Endothelial cell of umbilical vein (primary cell): ENCODE data around the gene GNAO1.

Experiments
- CTCF ChIP-seq, 2 donors: IDR thresholded peaks; 1 replicate in 1 of 2; 2 replicates in 1 of 2; pipeline ENCODE4 v1.5.1; 2011; ENCODE audit warnings: low read length in 2 of 2, mild to moderate bottlenecking in 2 of 2, moderate library complexity in 2 of 2, control low read depth in 1 of 2, inconsistent platforms in 1 of 2, low read depth in 1 of 2; ENCODE audit not compliant: insufficient read depth in 1 of 2; ENCODE audit errors: extremely low read depth in 1 of 2
- EZH2 ChIP-seq: IDR thresholded peaks from 2 replicates; pipeline ENCODE4 v1.6.1; 2012; ENCODE audit warnings: borderline replicate concordance, low read depth, mild to moderate bottlenecking, moderate library complexity, low read length, inconsistent platforms; ENCODE audit not compliant: severe bottlenecking
- FOS ChIP-seq: IDR thresholded peaks from 2 replicates; pipeline ENCODE4 v1.6.1; 2011; ENCODE audit warnings: mild to moderate bottlenecking, low read length, moderate library complexity, borderline replicate concordance; ENCODE audit not compliant: insufficient read depth
- JUN ChIP-seq: IDR thresholded peaks from 2 replicates; pipeline ENCODE4 v1.6.1; 2011; ENCODE audit warnings: borderline replicate concordance, low read depth; ENCODE audit not compliant: insufficient read length, insufficient read depth
- MAX ChIP-seq: IDR thresholded peaks from 2 replicates; pipeline ENCODE4 v1.6.1; 2011; ENCODE audit not compliant: insufficient read depth, insufficient read length
- MYC ChIP-seq: IDR thresholded peaks from one replicate; pipeline ENCODE4 v1.6.1; 2011; ENCODE audit warnings: mild to moderate bottlenecking, low read depth, low read length
- POLR2A ChIP-seq: IDR thresholded peaks from 2 replicates; pipeline ENCODE4 v1.6.1; 2012; ENCODE audit warnings: low read depth, mild to moderate bottlenecking, control low read depth, low read length
- POLR2AphosphoS5 ChIP-seq: IDR thresholded peaks from 2 replicates; pipeline ENCODE4 v1.6.1; 2012; ENCODE audit warnings: low read depth, mild to moderate bottlenecking, control low read depth, low read length, moderate library complexity; ENCODE audit not compliant: insufficient read depth

- TF ChIP-seq POLR2A = no peak
- TF ChIP-seq CTCF (IDR thresholded peaks at IDR 0.05; ENCODE audit: extremely low read depth in 1 of 2, insufficient read depth in 1 of 2, low read depth in 1 of 2, low read length in 2 of 2) = no peak
- no peak for TF ChIP-seq MAX
- TF ChIP-seq POLR2AphosphoS5 = no peak
- TF ChIP-seq EZH2 = no peak
- no peak for TF ChIP-seq MYC
- no peak for TF ChIP-seq FOS
- no peak for TF ChIP-seq JUN
These were observed 149.6 kb downstream of the GNAO1 start for GRCh38 chr16:56340864-56341365.
